ENCODE results near the gene AFG1L.
"Not testable (repeated sequence)": the region's sequence is repeated elsewhere in the genome, so short reads cannot be mapped to it uniquely, and the experiment has no call there.

AFG1L gene

GRCh38 chr6:108285381-108285780, 9.5 kb upstream of the AFG1L start:
- no peak for DNase-seq (ENCODE audit: low read depth, low spot score)
- no peak overlapping the region for H3K4me3 ChIP-seq (ENCODE audit: low read length)

DNA sequence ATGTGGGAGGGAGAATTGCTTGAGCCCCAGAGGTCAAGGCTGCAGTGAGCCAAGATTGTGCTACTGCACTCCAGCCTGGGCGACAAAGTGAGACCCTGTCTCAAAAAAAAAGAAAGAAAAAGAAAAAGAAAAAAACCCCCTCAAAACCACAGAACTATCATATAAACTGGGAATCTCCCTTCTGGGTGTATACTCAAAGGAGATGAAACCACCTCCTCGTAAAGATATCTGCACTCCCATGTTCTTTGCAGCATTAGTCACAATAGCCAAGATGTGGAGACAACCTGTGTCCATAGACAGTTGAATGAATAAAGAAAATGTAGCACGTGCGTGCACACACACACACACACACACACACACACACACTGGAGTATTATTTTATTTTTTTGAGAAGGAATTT, 8.5 kb upstream of the AFG1L start:
- H3K4me3 ChIP-seq (ENCODE audit: low read length), result no peak overlapping the region
- DNase-seq (ENCODE audit: low read depth, low spot score), result no peak

- H3K4me3 ChIP-seq (ENCODE audit: low read length), result no peak overlapping the region
- DNase-seq (ENCODE audit: low read depth, low spot score), result no peak
These were observed 7.5 kb upstream of the AFG1L start for GRCh38 chr6:108287373-108287772.

GRCh38 chr6:108288742-108289141, 6.1 kb upstream of the AFG1L start:
- no peak for DNase-seq (ENCODE audit: low read depth, low spot score)
- no peak overlapping the region for H3K4me3 ChIP-seq (ENCODE audit: low read length)

- no peak overlapping the region for H3K4me3 ChIP-seq (ENCODE audit: low read length)
These were observed 3.8 kb upstream of the AFG1L start for GRCh38 chr6:108291091-108291490.

GRCh38 chr6:108292561-108292960, 2.3 kb upstream of the AFG1L start:
- H3K4me3 ChIP-seq (ENCODE audit: low read length), result not testable (repeated sequence)

More at GRCh38 chr6:108291091-108291490, 3.8 kb upstream of the AFG1L start:
- no peak for DNase-seq (ENCODE audit: low read depth, low spot score)

DNA sequence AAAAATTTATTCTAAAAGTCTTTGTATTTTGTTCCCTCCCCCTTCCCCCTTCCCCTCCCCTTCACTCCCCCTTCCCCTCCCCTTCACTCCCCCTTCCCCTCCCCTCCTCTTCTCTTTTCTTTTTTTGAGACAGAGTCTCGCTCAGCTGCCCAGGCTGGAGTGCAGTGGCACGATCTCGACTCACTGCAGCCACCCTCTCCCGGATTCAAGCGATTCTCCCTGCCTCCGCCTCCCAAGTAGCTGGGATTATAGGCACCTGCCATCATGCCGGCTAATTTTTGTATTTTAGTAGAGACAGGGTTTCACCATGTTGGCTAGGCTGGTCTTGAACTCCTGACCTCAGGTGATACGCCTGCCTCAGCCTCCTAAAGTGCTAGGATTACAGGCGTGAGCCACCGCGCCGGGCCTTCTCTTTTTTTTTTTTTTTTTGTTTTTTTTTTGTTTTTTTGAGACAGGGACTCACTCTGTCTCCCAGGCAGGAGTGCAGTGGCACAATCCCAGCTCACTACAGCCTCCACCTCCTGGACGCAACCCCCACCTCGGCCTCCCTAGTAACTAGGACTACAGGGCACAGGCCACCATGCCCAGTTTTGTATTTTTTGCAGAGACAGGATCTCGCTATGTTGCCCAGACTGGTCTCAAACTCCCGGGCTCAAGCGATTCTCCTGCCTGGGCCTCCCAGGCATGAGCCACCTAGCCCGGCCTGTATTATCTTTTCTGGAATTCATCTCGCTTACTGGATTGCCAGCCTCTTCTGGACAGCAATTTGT, 1.1 kb upstream of the AFG1L start:
- no peak for DNase-seq (ENCODE audit: low read depth, low spot score)
- peak overlapping the region; percentile 97 for H3K4me3 ChIP-seq (ENCODE audit: low read length)

More at GRCh38 chr6:108292561-108292960, 2.3 kb upstream of the AFG1L start:
- not testable (repeated sequence) for DNase-seq (ENCODE audit: low read depth, low spot score)

DNA sequence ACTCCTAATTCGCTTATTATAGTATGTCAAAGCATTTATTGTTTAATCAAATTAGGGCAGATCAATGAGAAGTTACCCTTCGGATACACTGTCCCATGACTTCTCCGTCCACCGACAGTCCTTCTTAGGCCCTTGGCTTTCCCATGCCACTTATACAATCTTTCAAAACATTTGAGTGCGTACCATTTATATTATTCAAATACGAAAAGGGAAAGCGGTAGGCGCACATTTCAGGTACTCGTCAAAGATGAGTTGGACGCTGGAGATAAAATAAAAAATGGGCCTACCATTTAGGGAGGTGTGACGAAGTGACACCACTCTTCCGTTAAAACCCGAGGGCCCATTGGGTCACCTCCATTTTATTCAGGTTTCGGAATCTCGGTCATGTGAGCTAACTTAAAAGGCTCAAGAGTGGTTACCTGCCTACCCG, 542 bp upstream of the AFG1L start:
- no peak for DNase-seq (ENCODE audit: low read depth, low spot score)
- H3K4me3 ChIP-seq (ENCODE audit: low read length), result peak overlapping the region; percentile 97

- H3K4me3 ChIP-seq (ENCODE audit: low read length), result peak overlapping the region; percentile 97
- no peak for DNase-seq (ENCODE audit: low read depth, low spot score)
These were observed 822 bp downstream of the AFG1L start for GRCh38 chr6:108295676-108296075.

- DNase-seq (ENCODE audit: low read depth, low spot score), result no peak
- no peak overlapping the region for H3K4me3 ChIP-seq (ENCODE audit: low read length)
These were observed 7.5 kb downstream of the AFG1L start for GRCh38 chr6:108302386-108302785.

DNA sequence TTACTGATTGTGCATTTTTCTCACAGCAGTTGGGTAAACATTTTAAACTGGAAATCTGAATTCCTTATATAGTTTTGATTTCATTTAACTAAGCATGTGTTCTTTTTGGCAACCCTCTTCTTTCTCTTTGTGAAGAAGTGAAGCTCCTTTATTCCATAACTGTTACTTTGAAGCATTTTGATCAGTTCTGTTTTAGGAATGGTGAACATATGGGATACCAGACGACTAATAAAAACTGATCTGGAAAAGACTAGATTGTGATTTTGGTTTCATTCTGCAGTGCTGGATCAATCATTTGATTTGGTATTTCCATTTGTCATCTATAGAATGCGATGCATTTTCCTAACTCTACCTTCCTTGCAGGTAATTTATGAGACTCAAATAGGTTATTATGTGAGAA, 9.8 kb downstream of the AFG1L start:
- H3K4me3 ChIP-seq (ENCODE audit: low read length), result no peak overlapping the region
- no peak for DNase-seq (ENCODE audit: low read depth, low spot score)

- DNase-seq (ENCODE audit: low read depth, low spot score); H3K4me3 ChIP-seq (ENCODE audit: low read length): not testable (repeated sequence)
These were observed 13.8 kb downstream of the AFG1L start for GRCh38 chr6:108308641-108309040.

- no peak for DNase-seq (ENCODE audit: low read depth, low spot score)
- H3K4me3 ChIP-seq (ENCODE audit: low read length), result no peak overlapping the region
These were observed 15.0 kb downstream of the AFG1L start for GRCh38 chr6:108309844-108310243.

GRCh38 chr6:108312605-108313004, 17.8 kb downstream of the AFG1L start:
- no peak for DNase-seq (ENCODE audit: low read depth, low spot score)
- no peak overlapping the region for H3K4me3 ChIP-seq (ENCODE audit: low read length)

DNA sequence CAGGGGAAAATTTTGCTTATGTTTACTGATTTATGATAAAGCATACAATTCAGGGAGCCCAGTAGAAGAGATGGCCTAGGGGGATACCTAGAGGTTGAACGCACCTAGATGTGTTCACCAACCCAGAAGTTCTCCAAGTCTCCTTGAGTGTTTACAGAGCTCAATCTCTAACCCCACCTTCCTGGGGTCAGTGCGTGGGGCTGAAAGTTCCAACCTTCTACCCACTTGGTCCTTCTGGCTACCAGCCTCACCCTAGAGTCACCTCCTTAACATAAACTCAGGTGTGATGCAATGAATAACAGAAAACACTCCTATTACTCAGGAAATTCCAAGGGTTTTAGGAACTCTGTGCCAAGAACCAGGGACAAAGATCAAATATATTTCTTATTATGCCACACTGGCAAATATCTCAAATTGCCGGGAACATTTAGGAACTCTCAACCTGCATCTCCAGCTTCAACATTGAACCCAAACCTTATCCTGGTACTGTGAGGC, 26.4 kb downstream of the AFG1L start:
- no peak for DNase-seq (ENCODE audit: low read depth, low spot score)
- no peak overlapping the region for H3K4me3 ChIP-seq (ENCODE audit: low read length)

DNA sequence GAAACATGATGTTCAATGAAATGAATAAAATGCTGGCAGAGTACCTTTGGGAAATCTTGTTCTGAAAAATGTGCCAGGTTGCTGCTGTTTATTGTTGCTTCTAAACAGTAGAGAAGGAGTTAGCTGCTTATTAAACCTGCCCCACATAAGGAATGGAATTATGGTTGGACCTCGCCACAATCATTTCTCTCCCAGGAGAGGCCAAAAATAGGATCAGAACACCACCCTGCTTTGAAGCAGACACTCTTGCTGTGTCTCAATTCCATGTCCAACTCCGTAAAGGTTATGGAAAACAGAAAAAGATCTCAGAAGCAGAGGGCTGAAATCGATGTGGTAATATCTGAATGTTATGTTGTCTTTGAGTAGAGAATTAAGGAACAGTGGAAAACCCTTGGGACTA, 27.9 kb downstream of the AFG1L start:
- no peak for DNase-seq (ENCODE audit: low read depth, low spot score)

GRCh38 chr6:108323710-108324466, 29.0 kb downstream of the AFG1L start:
- DNase-seq (ENCODE audit: low read depth, low spot score), result no peak
- no peak overlapping the region for H3K4me3 ChIP-seq (ENCODE audit: low read length)

More for the DNA sequence above, 27.9 kb downstream of the AFG1L start:
- H3K4me3 ChIP-seq (ENCODE audit: low read length), result no peak overlapping the region

DNA sequence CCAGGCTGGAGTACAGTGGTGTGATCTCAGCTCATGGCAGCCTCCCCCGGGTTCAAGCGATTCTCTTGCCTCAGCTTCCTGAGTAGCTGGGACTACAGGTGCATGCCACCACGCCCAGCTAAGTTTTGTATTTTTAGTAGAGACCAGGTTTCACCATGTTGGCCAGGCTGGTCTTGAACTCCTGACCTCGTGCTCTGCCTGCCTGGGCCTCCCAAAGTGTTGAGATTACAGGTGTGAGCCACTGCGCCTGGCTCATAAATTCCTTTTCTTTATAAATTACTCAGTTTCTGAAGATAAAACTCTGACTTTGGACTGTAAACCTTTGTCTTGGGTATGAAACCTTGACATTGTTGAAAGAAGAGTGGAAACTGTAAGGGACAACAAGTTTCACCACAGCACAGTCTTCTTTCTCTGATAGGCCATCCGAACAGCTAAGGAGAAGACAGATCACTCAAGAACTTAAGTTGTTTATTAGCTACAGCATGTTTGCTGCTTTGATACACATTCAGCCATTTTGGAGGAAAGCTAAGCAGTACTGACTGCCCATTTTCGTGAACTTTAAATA, 35.4 kb downstream of the AFG1L start:
- not testable (repeated sequence) for DNase-seq (ENCODE audit: low read depth, low spot score); H3K4me3 ChIP-seq (ENCODE audit: low read length)

GRCh38 chr6:108330806-108331205, 36.0 kb downstream of the AFG1L start:
- no peak overlapping the region for H3K4me3 ChIP-seq (ENCODE audit: low read length)
- DNase-seq (ENCODE audit: low read depth, low spot score), result no peak

GRCh38 chr6:108331982-108332381, 37.1 kb downstream of the AFG1L start:
- DNase-seq (ENCODE audit: low read depth, low spot score), result no peak
- H3K4me3 ChIP-seq (ENCODE audit: low read length), result no peak overlapping the region

Data from Jurkat, Clone E6-1 (cell line).